Neural progenitor cell (in vitro differentiated cells): ENCODE measurements around the gene RTN1. TPM values are rescaled to one million over a fixed set of nuclear protein-coding genes. Genes with fewer than 3 reads are reported as not detected.

Source experiments
- DNase-seq: peaks from one replicate; pipeline ENCODE4 v3.0.0-alpha.2; 2016; ENCODE audit warnings: low spot score
- H2AFZ ChIP-seq: fragments of 200-600 bp; sonication (generic); replicated peaks from 2 replicates; pipeline ENCODE4 v1.6.1; 2016; ENCODE audit warnings: antibody characterized with exemption
- H3F3A ChIP-seq: fragments of 200-600 bp; sonication (generic); 2 replicates; pipeline ENCODE4 v1.6.1; 2016; ENCODE audit warnings: antibody characterized with exemption, low read depth
- H3K27ac ChIP-seq: fragments of 200-600 bp; sonication (generic); 2 replicates; pipeline ENCODE4 v1.5.1; 2016; ENCODE audit warnings: mild to moderate bottlenecking
- H3K27me3 ChIP-seq: fragments of 200-600 bp; sonication (generic); 2 replicates; pipeline ENCODE4 v1.6.1; 2016; ENCODE audit warnings: mild to moderate bottlenecking, moderate library complexity
- H3K36me3 ChIP-seq: fragments of 200-600 bp; sonication (generic); 2 replicates; pipeline ENCODE4 v1.5.1; 2016
- H3K4me1 ChIP-seq: fragments of 200-600 bp; sonication (generic); 2 replicates; pipeline ENCODE4 v1.6.1; 2016; ENCODE audit warnings: mixed run types
- H3K4me2 ChIP-seq: fragments of 200-600 bp; sonication (generic); 2 replicates; pipeline ENCODE4 v1.6.1; 2016
- H3K4me3 ChIP-seq: fragments of 200-600 bp; sonication (generic); 2 replicates; pipeline ENCODE4 v1.5.1; 2016
- H3K79me2 ChIP-seq: fragments of 200-600 bp; sonication (generic); 2 replicates; pipeline ENCODE4 v1.6.1; 2016; ENCODE audit warnings: low read depth
- H3K9ac ChIP-seq: fragments of 200-600 bp; sonication (generic); 2 replicates; pipeline ENCODE4 v1.6.1; 2016
- H3K9me3 ChIP-seq: fragments of 200-600 bp; sonication (generic); 2 replicates; pipeline ENCODE4 v1.5.1; 2016; ENCODE audit warnings: low read depth
- H4K20me1 ChIP-seq: fragments of 200-600 bp; sonication (generic); 2 replicates; pipeline ENCODE4 v1.6.1; 2016; ENCODE audit warnings: low read depth
- H3K27ac Mint-ChIP-seq: 3 replicates; pipeline ENCODE4 v1.8.0; 2021; ENCODE audit warnings: mixed read lengths
- H3K27me3 Mint-ChIP-seq: 2 replicates; pipeline ENCODE4 v1.8.0; 2022; ENCODE audit warnings: low read depth, mild to moderate bottlenecking, inconsistent platforms, moderate library complexity, mixed read lengths; ENCODE audit not compliant: insufficient read depth
- H3K36me3 Mint-ChIP-seq: 3 replicates; pipeline ENCODE4 v1.8.0; 2021; ENCODE audit warnings: mixed read lengths
- H3K4me1 Mint-ChIP-seq: 3 replicates; pipeline ENCODE4 v1.8.0; 2021; ENCODE audit warnings: mixed read lengths
- H3K4me3 Mint-ChIP-seq: 3 replicates; pipeline ENCODE4 v1.8.0; 2021; ENCODE audit warnings: mild to moderate bottlenecking, moderate library complexity, mixed read lengths
- H3K9me3 Mint-ChIP-seq: 3 replicates; pipeline ENCODE4 v1.8.0; 2020; ENCODE audit warnings: mixed read lengths
- CTCF ChIP-seq: fragments of 200-600 bp; sonication (generic); IDR thresholded peaks from 2 replicates; pipeline ENCODE4 v1.5.1; 2017; ENCODE audit warnings: antibody characterized with exemption, mild to moderate bottlenecking
- EZH2 ChIP-seq: fragments of 200-600 bp; sonication (generic); IDR thresholded peaks from 2 replicates; pipeline ENCODE4 v1.6.1; 2017; ENCODE audit warnings: antibody characterized with exemption, mild to moderate bottlenecking, moderate library complexity
- EZH2phosphoT487 ChIP-seq: fragments of 200-600 bp; sonication (generic); IDR thresholded peaks from 2 replicates; pipeline ENCODE4 v1.6.1; 2017; ENCODE audit warnings: antibody characterized with exemption
- total RNA-seq: library from RNA; depleted of rRNA; stranded (reverse); fragments of >200 nt; gene quantifications from 2 replicates; pipeline ENCODE4 v1.2.3, GENCODE V29; 2015; ENCODE audit warnings: low replicate concordance

The RTN1 gene
- total RNA-seq, 1 donor from 2014 or later: 7.7 TPM

GRCh38 chr14:59583755-59584154, 286.8 kb downstream of the RTN1 start:
- Histone ChIP-seq H3K27ac (no peak overlapping the region), H3K4me2 (no peak overlapping the region), H2AFZ (peak overlapping the region; percentile 76), H3K4me1 (peaks cover 23% of the 10 kb centered on the region), H3K27me3 (no peaks in the 10 kb centered on the region), H3K9me3 (no peaks in the 10 kb centered on the region), H4K20me1 (no peaks in the 10 kb centered on the region), H3F3A (peaks cover 18% of the 10 kb centered on the region), H3K79me2 (no peaks in the 10 kb centered on the region), H3K9ac (no peak overlapping the region), H3K36me3 (no peaks in the 10 kb centered on the region), H3K4me3 (no peak overlapping the region)
- H3K9me3 Mint-ChIP-seq: no peaks in the 10 kb centered on the region
- H3K4me3 Mint-ChIP-seq: peak overlapping the region; percentile 35
- H3K4me1 Mint-ChIP-seq: no peaks in the 10 kb centered on the region
- TF ChIP-seq EZH2phosphoT487 (no peak), EZH2 (no peak), CTCF (no peak)
- DNase-seq: no peak
- H3K27ac Mint-ChIP-seq: no peak overlapping the region
- H3K27me3 Mint-ChIP-seq: no peaks in the 10 kb centered on the region
- no peaks in the 10 kb centered on the region for H3K36me3 Mint-ChIP-seq

GRCh38 chr14:59582845-59583509, 287.6 kb downstream of the RTN1 start:
- peak overlapping the region; percentile 76 for H2AFZ ChIP-seq
- Mint-ChIP-seq H3K36me3 (no peaks in the 10 kb centered on the region), H3K4me1 (no peaks in the 10 kb centered on the region), H3K9me3 (no peaks in the 10 kb centered on the region), H3K4me3 (no peak overlapping the region), H3K27me3 (no peaks in the 10 kb centered on the region), H3K27ac (no peak overlapping the region)
- H4K20me1 ChIP-seq: no peaks in the 10 kb centered on the region
- DNase-seq: no peak
- peaks cover 18% of the 10 kb centered on the region for H3F3A ChIP-seq
- peak; percentile 42 for TF ChIP-seq CTCF
- no peak for TF ChIP-seq EZH2
- no peak overlapping the region for H3K4me3 ChIP-seq
- no peak overlapping the region for H3K4me2 ChIP-seq
- no peak overlapping the region for H3K27ac ChIP-seq
- H3K4me1 ChIP-seq: peaks cover 23% of the 10 kb centered on the region
- no peaks in the 10 kb centered on the region for H3K79me2 ChIP-seq
- H3K9me3 ChIP-seq: no peaks in the 10 kb centered on the region
- H3K9ac ChIP-seq: no peak overlapping the region
- H3K36me3 ChIP-seq: no peaks in the 10 kb centered on the region
- no peaks in the 10 kb centered on the region for H3K27me3 ChIP-seq

GRCh38 chr14:59582161-59582560, 288.4 kb downstream of the RTN1 start:
- Histone ChIP-seq H3K27ac (no peak overlapping the region), H3K9me3 (no peaks in the 10 kb centered on the region), H3K9ac (no peak overlapping the region), H3K4me1 (peaks cover 23% of the 10 kb centered on the region), H3F3A (peaks cover 18% of the 10 kb centered on the region), H4K20me1 (no peaks in the 10 kb centered on the region), H3K36me3 (no peaks in the 10 kb centered on the region), H3K79me2 (no peaks in the 10 kb centered on the region), H3K27me3 (no peaks in the 10 kb centered on the region), H2AFZ (no peak overlapping the region), H3K4me3 (no peak overlapping the region), H3K4me2 (no peak overlapping the region)
- DNase-seq: no peak
- TF ChIP-seq EZH2phosphoT487 (no peak), CTCF (no peak), EZH2 (no peak)
- no peaks in the 10 kb centered on the region for H3K36me3 Mint-ChIP-seq
- no peaks in the 10 kb centered on the region for H3K9me3 Mint-ChIP-seq
- no peaks in the 10 kb centered on the region for H3K4me1 Mint-ChIP-seq
- H3K27me3 Mint-ChIP-seq: no peaks in the 10 kb centered on the region
- no peak overlapping the region for H3K27ac Mint-ChIP-seq
- H3K4me3 Mint-ChIP-seq: no peak overlapping the region
